ENCODE data around the gene MBOAT2. TPM values are rescaled to one million over a fixed set of nuclear protein-coding genes. Genes with fewer than 3 reads are reported as not detected.

The MBOAT2 gene
- total RNA-seq, 4 donors from 2014 or later, result 4.7 to 12.8 (median 9.7) TPM

GRCh38 chr2:8848328-8849100 is 155.0 kb downstream of the MBOAT2 start:
- TF ChIP-seq CTCF (IDR thresholded peaks at IDR 0.05; ENCODE audit: low read depth), result no peak

GRCh38 chr2:8847400-8847799 is 156.1 kb downstream of the MBOAT2 start:
- no peak for TF ChIP-seq CTCF (IDR thresholded peaks at IDR 0.05; ENCODE audit: low read depth)

GRCh38 chr2:8841932-8842331 is 161.6 kb downstream of the MBOAT2 start:
- TF ChIP-seq CTCF (IDR thresholded peaks at IDR 0.05; ENCODE audit: low read depth), result no peak

GRCh38 chr2:8840475-8841091 is 162.9 kb downstream of the MBOAT2 start:
- TF ChIP-seq CTCF (IDR thresholded peaks at IDR 0.05; ENCODE audit: low read depth), result no peak

- TF ChIP-seq CTCF (IDR thresholded peaks at IDR 0.05; ENCODE audit: low read depth), result no peak
These were observed 164.1 kb downstream of the MBOAT2 start for GRCh38 chr2:8839189-8839965.

GRCh38 chr2:8837795-8838140 is 165.7 kb downstream of the MBOAT2 start:
- TF ChIP-seq CTCF (IDR thresholded peaks at IDR 0.05; ENCODE audit: low read depth), result no peak

Measured in subcutaneous adipose tissue (tissue), 4 donors.